ENCODE data around the gene MEFV.
"Not testable (repeated sequence)": the region's sequence is repeated elsewhere in the genome, so short reads cannot be mapped to it uniquely, and the experiment has no call there.

MEFV gene

DNA sequence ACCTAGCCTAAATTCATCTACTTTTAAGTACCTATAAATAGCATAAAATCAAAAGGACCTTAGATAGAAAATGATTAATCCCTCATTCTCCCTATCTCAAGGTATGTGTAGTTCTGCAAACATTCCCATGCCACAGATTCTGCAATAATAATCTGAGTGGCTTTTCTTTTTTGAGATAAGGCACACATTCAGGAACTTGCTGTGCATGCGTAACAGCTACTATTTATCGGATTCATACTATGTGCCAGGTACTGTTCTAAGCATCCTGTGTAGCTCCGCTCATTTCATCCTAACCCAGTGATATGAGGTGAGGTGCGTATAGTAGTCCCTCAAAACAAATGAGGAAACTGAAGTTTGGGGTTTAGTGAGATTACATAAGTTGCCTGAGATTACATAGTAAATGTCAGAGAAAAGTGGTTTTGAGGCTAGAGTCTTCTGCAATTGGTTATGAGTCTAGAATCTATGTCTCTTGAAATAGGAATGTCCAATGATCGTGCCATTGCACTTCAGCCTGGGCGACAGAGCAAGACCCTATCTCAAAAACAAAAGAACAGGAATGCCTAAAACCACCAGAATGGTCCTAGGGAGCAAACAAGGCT lies 24.9 kb upstream of the MEFV start:
- in situ Hi-C loops (cut with MboI; ENCODE audit: low sequenced_read_pairs, unreplicated experiment) = no loop called here
- DNase-seq (ENCODE audit: low spot score) = no peak
- TF ChIP-seq, protein P1, sequence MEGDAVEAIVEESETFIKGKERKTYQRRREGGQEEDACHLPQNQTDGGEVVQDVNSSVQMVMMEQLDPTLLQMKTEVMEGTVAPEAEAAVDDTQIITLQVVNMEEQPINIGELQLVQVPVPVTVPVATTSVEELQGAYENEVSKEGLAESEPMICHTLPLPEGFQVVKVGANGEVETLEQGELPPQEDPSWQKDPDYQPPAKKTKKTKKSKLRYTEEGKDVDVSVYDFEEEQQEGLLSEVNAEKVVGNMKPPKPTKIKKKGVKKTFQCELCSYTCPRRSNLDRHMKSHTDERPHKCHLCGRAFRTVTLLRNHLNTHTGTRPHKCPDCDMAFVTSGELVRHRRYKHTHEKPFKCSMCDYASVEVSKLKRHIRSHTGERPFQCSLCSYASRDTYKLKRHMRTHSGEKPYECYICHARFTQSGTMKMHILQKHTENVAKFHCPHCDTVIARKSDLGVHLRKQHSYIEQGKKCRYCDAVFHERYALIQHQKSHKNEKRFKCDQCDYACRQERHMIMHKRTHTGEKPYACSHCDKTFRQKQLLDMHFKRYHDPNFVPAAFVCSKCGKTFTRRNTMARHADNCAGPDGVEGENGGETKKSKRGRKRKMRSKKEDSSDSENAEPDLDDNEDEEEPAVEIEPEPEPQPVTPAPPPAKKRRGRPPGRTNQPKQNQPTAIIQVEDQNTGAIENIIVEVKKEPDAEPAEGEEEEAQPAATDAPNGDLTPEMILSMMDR (IDR thresholded peaks at IDR 0.05; ENCODE audit: borderline replicate concordance, control extremely low read depth, extremely low read depth, insufficient read depth, missing control alignments) = no peak

DNA sequence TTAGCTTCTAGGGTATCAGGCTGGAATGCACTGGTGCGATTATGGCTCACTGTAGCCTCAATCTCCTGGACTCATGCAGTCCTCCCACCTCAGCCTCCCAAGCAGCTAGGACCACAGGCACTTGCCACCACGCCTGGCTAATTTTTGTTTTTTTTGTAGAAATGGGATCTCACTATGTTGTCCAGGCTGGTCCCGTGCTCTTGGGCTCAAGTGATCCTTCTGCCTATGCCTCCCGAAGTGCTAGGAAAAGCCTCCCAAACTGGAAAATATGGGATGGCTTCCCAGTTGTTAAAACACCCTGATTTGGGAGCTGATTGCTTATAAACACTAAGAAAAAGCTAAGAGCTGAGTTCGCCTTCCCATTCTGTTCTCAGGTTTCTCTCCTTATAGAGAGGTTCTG lies 20.2 kb upstream of the MEFV start:
- in situ Hi-C loops (cut with MboI; ENCODE audit: low sequenced_read_pairs, unreplicated experiment) = no loop called here
- TF ChIP-seq, protein P1 (IDR thresholded peaks at IDR 0.05; ENCODE audit: borderline replicate concordance, control extremely low read depth, extremely low read depth, insufficient read depth, missing control alignments) = no peak
- no peak for DNase-seq (ENCODE audit: low spot score)

DNA sequence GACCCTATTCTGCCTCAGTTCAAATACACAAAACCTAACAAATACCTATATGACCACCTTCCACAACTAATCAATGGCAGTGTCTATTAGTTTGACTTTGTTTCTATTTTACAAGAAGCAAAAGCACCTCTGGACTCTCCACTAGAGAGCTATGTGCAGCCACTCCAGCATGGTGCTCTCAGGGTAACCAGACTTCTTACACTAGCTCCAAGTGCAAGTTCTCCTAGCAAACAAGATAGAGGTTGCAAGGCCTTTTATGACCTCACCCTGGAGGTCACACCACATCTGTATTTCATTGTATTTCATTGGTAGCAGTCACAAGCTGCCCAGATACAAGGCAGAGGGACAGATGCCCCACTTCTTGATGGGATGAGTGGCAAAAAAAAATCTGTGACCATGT lies 18.5 kb upstream of the MEFV start:
- DNase-seq (ENCODE audit: low spot score) = no peak
- TF ChIP-seq, protein P1 (IDR thresholded peaks at IDR 0.05; ENCODE audit: borderline replicate concordance, control extremely low read depth, extremely low read depth, insufficient read depth, missing control alignments) = no peak
- in situ Hi-C loops (cut with MboI; ENCODE audit: low sequenced_read_pairs, unreplicated experiment) = no loop called here

DNA sequence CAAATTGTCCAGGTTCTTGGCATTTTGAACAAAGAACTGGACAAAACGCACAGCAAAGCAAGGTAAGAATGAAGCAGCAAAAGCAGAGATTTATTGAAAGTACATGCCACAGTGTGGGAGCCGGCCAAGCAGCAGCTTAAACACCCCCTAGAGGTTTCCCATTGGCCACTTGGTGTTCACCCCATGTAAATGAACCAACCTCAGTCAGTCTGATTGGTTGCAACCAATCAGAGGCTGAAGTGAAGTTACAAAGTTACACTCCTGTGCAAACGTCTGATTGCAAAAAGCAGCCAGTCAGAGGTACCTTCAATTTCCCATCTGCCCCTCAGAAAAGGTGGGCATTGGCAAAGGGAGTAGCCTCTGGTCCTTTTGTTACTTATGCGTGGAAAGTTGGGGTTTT lies 18.1 kb upstream of the MEFV start:
- DNase-seq (ENCODE audit: low spot score) = no peak
- TF ChIP-seq, protein P1 (IDR thresholded peaks at IDR 0.05; ENCODE audit: borderline replicate concordance, control extremely low read depth, extremely low read depth, insufficient read depth, missing control alignments) = no peak
- in situ Hi-C loops (cut with MboI; ENCODE audit: low sequenced_read_pairs, unreplicated experiment) = no loop called here

DNA sequence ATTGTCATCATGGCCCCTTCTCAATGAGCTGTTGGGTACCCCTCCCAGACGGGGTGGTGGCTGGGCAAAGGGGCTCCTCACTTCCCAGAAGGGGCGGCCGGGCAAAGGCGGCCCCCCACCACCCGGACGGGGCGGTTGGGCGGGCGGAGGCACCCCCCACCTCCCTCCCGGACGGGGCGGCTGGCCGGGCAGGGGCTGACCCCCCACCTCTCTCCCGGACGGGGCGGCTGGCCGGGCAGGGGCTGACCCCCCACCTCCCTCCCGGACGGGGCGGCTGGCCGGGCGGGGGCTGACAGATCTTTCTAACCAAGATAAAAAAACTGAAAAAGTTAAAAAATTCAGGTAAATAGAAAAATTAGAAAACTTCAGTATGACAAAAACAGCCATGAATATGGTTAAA lies 14.8 kb upstream of the MEFV start:
- in situ Hi-C loops (cut with MboI; ENCODE audit: low sequenced_read_pairs, unreplicated experiment); DNase-seq (ENCODE audit: low spot score): not testable (repeated sequence)

DNA sequence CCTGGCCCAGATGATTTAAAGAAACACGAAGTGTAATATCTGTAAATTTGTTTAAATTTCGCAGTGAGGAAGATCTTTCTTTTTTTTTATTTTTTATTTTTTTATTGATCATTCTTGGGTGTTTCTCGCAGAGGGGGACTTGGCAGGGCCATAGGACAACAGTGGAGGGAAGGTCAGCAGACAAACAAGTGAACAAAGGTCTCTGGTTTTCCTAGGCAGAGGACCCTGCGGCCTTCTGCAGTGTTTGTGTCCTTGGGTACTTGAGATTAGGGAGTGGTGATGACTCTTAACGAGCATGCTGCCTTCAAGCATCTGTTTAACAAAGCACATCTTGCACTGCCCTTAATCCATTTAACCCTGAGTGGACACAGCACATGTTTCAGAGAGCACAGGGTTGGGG lies 14.3 kb upstream of the MEFV start:
- in situ Hi-C loops (cut with MboI; ENCODE audit: low sequenced_read_pairs, unreplicated experiment); DNase-seq (ENCODE audit: low spot score): not testable (repeated sequence)

DNA sequence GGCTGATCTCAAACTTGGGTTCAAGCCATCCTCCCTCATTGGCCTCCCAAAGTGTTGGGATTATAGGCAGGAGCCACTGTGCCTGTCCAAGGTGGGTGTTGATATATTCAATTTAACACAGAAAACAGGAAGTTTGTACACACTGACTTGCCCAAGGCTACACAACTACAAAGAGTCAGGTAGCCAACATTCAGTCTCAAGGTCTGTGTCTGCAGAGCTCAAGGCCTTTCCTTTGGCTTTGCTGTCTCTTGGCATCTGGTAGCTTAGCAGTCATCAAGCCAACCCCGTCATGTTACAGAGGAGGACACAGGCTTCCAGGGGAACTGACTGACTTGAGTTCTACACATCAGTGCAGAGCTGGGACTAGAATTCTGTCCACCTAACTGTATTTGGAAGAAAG lies 11.9 kb upstream of the MEFV start:
- TF ChIP-seq, protein P1 (IDR thresholded peaks at IDR 0.05; ENCODE audit: borderline replicate concordance, control extremely low read depth, extremely low read depth, insufficient read depth, missing control alignments) = no peak
- in situ Hi-C loops (cut with MboI; ENCODE audit: low sequenced_read_pairs, unreplicated experiment) = no loop called here
- no peak for DNase-seq (ENCODE audit: low spot score)
